Effector memory CD4-positive, alpha-beta T cell (primary cell): ENCODE data around the gene ATP5ME.
"Not testable (repeated sequence)": the region's sequence is repeated elsewhere in the genome, so short reads cannot be mapped to it uniquely, and the experiment has no call there.

Experiments
- DNase-seq, 3 donors: peaks; one replicate each; pipeline ENCODE4 v3.0.0-alpha.2; 2020
- H3K27ac ChIP-seq: 2 replicates; pipeline ENCODE4 v1.7.0; 2013; ENCODE audit warnings: mild to moderate bottlenecking, low read length, moderate library complexity; ENCODE audit not compliant: insufficient read depth, poor library complexity, severe bottlenecking
- H3K27me3 ChIP-seq: replicated peaks from 2 replicates; pipeline ENCODE4 v1.7.0; 2013; ENCODE audit warnings: mild to moderate bottlenecking, low read length; ENCODE audit not compliant: insufficient read depth, control insufficient read depth, poor library complexity, severe bottlenecking
- H3K36me3 ChIP-seq: 2 replicates; pipeline ENCODE4 v1.7.0; 2013; ENCODE audit warnings: mild to moderate bottlenecking, low read length, moderate library complexity; ENCODE audit not compliant: control insufficient read depth, insufficient read depth
- H3K4me1 ChIP-seq: 2 replicates; pipeline ENCODE4 v1.7.0; 2013; ENCODE audit warnings: low read length, mild to moderate bottlenecking; ENCODE audit not compliant: control insufficient read depth, insufficient read depth, poor library complexity, severe bottlenecking
- H3K4me3 ChIP-seq: 2 replicates; pipeline ENCODE4 v1.7.0; 2013; ENCODE audit warnings: low read length, low read depth, mild to moderate bottlenecking; ENCODE audit not compliant: insufficient read depth, poor library complexity, severe bottlenecking
- H3K9me3 ChIP-seq: 2 replicates; pipeline ENCODE4 v1.7.0; 2013; ENCODE audit warnings: mild to moderate bottlenecking, low read length, moderate library complexity; ENCODE audit not compliant: control insufficient read depth

The ATP5ME gene

DNA sequence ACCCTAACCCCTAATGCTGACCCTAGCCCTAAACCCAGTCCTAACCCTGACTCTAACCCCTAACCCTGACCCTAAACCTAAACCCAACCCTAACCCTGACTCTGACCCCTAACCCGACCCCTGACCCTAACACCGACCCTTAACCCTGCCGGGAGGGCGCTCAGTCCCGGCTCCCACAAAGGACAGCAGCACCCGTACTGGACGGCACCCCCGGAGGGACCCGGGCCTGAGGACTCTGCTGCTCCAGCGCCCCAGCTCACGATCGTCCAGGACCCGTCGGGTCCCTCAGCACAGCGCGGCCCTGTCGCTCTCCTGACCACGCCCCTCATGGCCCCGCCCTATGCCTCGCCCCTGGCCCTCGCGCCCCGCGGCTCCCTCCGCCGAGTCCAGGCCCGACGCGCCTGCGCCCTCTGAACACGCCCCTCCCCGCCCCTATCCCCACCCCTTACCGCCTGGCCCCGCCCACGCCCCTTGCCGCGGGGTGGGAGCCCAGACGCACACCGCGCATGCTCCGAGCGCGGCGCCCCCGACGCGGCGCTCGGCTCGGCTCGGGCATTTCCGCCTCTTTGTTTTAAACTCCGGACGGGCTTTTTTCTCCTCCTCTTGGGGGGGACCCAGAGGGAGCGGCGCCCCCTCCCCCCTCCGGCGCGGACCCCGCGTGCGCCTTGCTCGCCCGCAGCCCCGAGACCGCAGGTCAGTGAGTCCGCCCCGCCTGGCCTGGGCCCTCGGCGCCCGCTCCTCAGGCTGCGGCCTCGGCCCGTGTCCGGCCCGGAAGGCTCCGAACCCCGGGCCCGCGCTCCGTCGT, 31.4 kb upstream of the ATP5ME start, which contains the start of gene PCGF3:
PCGF3 (plus strand) TSS at position 555 of the 805 bp plus-strand sequence. CDS start 27,849 bp downstream, outside the sequence.
- Histone ChIP-seq H3K27ac (peak within 1 kb of the TSS; percentile 88), H3K4me1 (peaks cover 15% of the 10 kb centered on the region), H3K9me3 (no peaks in the 10 kb centered on the region), H3K36me3 (no peaks in the 10 kb centered on the region), H3K27me3 (no peaks in the 10 kb centered on the region), H3K4me3 (peak within 1 kb of the TSS; percentile 82)
- DNase-seq: peak; percentile 91 to 96 (median 95)

DNA sequence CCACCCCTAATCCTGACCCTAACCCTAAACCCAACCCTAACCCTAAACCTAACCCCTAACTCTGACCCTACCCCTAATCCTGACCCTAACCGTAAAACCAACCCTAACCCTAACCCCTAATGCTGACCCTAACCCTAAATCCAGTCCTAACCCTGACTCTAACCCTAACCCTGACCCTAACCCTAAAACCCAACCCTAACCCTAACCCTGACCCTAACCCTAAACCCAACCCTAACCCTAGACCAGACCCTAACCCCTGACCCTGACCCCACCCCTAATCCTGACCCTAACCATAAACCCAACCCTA, 30.8 kb upstream of the ATP5ME start:
- Histone ChIP-seq H3K27ac (peak overlapping the region; percentile 88), H3K9me3 (no peaks in the 10 kb centered on the region), H3K36me3 (no peaks in the 10 kb centered on the region), H3K27me3 (no peaks in the 10 kb centered on the region), H3K4me1 (peaks cover 15% of the 10 kb centered on the region), H3K4me3 (peak overlapping the region; percentile 82)
- no peak for DNase-seq

DNA sequence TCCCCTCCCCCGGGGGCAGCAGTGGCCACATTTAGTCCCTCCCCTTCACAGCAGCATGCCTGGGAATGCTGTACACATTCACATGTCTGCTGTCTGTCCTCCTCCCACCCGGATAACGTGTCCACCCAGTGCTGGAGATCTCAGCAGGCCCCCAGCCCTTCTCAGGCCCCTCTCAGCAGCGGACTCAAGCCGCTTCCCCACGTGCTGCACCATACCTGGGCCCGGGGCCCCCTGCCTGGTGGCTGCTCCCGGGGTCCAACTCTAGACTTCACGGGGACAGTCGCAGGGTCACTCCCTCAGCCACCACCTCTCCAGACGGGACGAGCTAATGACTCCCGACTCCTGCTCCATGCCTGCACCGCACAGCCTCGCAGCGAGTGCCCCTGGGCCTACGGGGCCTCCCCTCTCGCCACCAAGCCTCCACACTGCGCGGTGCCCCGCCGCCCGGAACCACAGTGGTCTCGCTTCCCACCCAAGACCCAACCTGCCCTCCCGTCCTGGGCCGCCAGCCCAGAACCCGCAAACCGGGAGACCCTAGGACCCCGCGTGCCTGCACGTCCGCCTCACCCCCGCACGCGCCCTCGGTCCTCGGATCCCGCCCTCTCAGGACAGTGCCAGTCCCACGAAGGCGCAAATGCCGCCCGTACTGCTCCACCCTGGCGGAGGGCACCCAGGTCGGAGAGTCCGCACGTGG, 30.3 kb upstream of the ATP5ME start:
- H3K27me3 ChIP-seq: no peaks in the 10 kb centered on the region
- no peak overlapping the region for H3K4me3 ChIP-seq
- no peak for DNase-seq
- H3K9me3 ChIP-seq: no peaks in the 10 kb centered on the region
- H3K36me3 ChIP-seq: no peaks in the 10 kb centered on the region
- no peak overlapping the region for H3K27ac ChIP-seq
- H3K4me1 ChIP-seq: peaks cover 15% of the 10 kb centered on the region

DNA sequence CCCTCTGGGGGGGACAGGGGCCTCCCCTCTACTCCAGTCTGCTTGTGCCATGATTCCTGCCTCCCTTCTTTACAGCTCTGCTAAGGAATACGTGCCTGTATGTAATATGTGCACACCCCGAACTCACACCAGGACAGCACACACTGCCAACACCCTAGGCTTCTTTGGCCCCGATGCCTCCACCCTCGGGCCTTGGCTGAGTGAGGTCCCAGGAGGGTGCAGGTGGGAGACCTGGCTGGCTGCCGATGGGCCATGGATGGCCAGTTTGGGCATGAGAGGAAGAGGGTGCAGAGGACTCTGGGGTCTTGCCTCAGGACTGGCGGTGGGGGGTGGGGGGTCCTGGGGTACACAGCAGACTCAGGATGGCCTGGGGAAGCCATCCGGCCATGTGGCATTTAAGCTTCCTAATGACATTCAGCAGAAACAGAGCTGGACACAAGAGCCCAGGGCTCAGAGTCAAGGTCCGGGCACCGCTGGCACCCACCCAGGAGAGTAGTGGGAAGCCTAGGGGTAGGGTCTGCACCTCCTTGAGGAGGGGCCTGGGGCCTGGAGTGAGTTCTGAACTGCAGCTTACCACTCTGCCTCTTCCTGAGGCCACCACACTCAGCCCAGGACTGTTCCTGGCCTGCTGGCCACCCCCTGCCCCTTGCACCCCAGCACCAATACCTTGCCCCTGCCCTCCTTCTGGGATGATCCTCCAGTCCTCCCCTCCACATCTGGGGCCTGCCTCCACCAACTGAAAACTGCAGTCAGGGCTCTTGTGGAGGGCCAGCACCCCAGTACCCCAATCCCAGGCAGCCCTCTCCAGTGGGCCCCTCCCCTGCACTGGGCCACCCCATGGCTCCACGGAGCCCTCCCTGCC, 29.5 kb upstream of the ATP5ME start:
- Histone ChIP-seq H3K9me3 (no peaks in the 10 kb centered on the region), H3K36me3 (no peaks in the 10 kb centered on the region), H3K27ac (no peak overlapping the region), H3K4me1 (peaks cover 15% of the 10 kb centered on the region), H3K27me3 (no peaks in the 10 kb centered on the region), H3K4me3 (no peak overlapping the region)
- no peak for DNase-seq

DNA sequence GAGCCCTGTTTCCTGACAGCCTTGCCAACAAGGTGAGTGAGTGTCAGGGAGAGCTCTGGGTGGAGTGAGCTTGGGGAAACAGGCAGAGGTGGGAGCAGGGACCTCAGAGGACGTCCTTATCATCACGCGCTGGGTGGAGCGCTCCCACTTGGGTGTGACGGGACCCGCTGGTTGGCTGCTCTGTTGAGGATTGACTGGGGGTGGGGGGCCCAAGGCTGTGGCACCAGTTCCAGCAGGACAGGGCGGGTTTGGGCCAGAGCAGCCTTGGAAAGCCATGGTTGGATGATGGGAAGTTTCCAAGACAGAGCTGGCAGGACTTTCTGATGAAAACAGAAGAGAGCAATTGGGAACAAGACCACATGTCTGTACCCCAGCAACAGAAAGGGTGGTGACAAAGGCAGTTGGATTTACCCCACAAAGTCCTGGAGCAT, 28.6 kb upstream of the ATP5ME start:
- DNase-seq: no peak

DNA sequence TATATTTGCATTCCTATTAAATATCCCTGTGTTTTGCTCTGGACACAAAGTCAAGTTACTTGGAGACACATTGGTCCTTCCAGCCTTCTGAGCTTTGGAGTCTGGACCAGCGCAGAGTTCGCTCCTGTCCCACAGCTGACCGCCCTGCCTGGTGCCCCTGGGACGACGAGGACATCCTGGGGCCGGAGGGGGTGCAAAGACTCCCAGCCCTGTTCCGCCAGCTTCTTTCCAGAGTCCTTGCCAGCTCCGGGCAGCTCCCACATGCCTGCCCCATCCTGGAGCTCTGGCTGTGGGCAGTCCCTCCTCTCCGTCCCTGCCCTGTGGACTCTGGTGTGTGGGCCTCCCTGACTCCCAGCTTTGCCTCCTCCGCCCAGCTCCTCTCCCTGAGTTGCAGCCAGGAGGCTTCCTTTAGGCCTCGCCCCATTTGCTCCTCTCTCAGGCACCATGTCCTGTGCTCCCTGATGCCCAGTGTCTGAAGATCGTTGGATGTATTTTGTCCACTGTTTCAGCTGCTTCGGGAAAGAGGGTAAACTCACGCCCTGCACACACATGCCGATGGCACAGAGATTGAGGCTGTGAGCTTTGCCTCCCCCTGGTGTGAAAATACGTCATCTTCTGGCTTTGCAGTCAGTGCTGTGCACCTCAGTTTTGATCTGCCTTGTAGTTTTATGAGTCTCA, 26.6 kb upstream of the ATP5ME start:
- Histone ChIP-seq H3K9me3 (no peaks in the 10 kb centered on the region), H3K4me3 (no peak overlapping the region), H3K36me3 (no peaks in the 10 kb centered on the region), H3K4me1 (peaks cover 4% of the 10 kb centered on the region), H3K27me3 (no peaks in the 10 kb centered on the region), H3K27ac (no peak overlapping the region)
- no peak for DNase-seq

More for the DNA sequence above, 28.6 kb upstream of the ATP5ME start:
- peaks cover 15% of the 10 kb centered on the region for H3K4me1 ChIP-seq
- H3K4me3 ChIP-seq: no peak overlapping the region
- no peaks in the 10 kb centered on the region for H3K36me3 ChIP-seq
- no peaks in the 10 kb centered on the region for H3K9me3 ChIP-seq
- H3K27me3 ChIP-seq: no peaks in the 10 kb centered on the region
- H3K27ac ChIP-seq: no peak overlapping the region

DNA sequence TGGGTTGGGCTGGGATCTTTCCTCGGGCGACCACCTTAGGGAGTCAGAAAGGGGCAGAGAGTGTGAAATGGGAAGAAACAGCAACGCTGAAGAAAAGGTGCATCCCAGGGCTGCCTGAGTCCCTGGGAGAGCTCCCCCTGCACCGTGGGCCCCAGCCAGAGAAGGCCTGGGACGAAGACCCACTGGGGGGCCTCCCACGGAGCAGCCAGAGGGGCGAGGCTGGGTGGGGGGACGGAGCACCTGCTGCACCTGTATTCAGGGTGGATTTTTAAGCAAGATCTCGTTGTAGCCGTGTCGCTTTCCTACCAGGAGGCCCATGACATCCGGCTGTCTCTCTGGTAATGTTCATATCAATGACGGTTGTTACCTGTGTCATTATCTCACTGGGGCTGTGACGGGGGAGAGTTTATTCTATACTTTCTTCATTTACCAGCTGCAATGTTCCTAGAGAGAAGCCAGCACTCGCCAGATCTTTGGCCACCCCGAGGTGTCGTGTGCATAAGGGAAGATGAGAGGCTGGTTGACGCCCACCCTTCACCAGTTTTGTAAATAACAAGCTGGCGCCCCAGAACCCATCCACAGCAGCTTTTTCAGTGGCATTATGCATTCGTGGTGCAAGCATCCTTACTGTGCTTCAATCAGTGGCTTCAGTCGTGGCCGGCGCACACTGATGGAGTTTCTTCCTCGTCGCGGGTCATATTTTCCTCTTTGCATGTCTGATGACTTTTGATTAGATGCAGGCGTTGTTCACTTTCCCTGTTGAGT, 25.9 kb upstream of the ATP5ME start:
- Histone ChIP-seq H3K27me3 (no peaks in the 10 kb centered on the region), H3K9me3 (no peaks in the 10 kb centered on the region), H3K36me3 (no peaks in the 10 kb centered on the region), H3K27ac (no peak overlapping the region), H3K4me3 (no peak overlapping the region), H3K4me1 (peaks cover 2% of the 10 kb centered on the region)
- no peak for DNase-seq

DNA sequence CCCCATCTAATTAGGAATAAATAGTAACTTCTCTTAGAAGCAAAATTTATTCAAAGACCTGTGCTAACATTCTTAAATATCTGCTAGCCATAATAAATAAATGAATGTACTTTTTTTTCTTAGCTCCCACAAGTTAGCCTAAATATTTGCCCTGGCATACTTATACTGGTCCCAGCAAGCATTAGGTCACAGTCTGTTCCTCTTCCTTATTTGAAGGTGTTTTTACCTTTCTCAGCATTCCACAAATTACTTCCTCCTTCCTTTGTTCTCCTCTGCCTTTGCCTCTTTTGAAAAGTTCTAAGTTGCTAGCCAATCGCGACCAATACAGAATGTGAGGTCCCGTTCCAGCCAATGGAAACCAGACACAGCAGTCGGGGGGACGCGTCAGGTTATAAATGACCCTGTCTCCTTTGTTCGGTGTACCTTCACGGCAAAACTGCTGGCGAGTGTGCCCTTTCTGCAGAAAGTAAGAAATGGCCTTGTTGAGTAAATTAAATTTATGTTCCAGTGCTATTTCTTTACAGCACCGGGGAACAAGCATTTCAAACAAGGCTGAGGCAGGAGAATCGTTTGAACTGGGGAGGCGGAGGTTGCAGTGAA, 20.4 kb upstream of the ATP5ME start:
- H3K9me3 ChIP-seq, DNase-seq, H3K4me1 ChIP-seq, H3K27ac ChIP-seq, H3K27me3 ChIP-seq, H3K4me3 ChIP-seq, H3K36me3 ChIP-seq: not testable (repeated sequence)
